Mucosa of stomach (tissue), 1 donor: ENCODE results near the gene MANBA.

Experiments
- H3K27me3 ChIP-seq: one replicate; pipeline ENCODE4 v1.7.0; 2013; ENCODE audit warnings: mild to moderate bottlenecking, low read length; ENCODE audit not compliant: control insufficient read depth, insufficient read depth
- H3K36me3 ChIP-seq: one replicate; pipeline ENCODE4 v1.7.0; 2013; ENCODE audit warnings: low read length; ENCODE audit not compliant: control insufficient read depth, insufficient read depth
- H3K4me1 ChIP-seq: one replicate; pipeline ENCODE4 v1.7.0; 2013; ENCODE audit warnings: mild to moderate bottlenecking, low read length; ENCODE audit not compliant: control insufficient read depth, insufficient read depth
- H3K4me3 ChIP-seq: one replicate; pipeline ENCODE4 v1.7.0; 2013; ENCODE audit warnings: low read length
- H3K9ac ChIP-seq: one replicate; pipeline ENCODE4 v1.7.0; 2013; ENCODE audit warnings: mild to moderate bottlenecking, low read length, moderate library complexity
- H3K9me3 ChIP-seq: one replicate; pipeline ENCODE4 v1.7.0; 2013; ENCODE audit warnings: mild to moderate bottlenecking, low read length, moderate library complexity; ENCODE audit not compliant: control insufficient read depth
- donor health status: Pancreatic carcinoma.

MANBA gene

DNA sequence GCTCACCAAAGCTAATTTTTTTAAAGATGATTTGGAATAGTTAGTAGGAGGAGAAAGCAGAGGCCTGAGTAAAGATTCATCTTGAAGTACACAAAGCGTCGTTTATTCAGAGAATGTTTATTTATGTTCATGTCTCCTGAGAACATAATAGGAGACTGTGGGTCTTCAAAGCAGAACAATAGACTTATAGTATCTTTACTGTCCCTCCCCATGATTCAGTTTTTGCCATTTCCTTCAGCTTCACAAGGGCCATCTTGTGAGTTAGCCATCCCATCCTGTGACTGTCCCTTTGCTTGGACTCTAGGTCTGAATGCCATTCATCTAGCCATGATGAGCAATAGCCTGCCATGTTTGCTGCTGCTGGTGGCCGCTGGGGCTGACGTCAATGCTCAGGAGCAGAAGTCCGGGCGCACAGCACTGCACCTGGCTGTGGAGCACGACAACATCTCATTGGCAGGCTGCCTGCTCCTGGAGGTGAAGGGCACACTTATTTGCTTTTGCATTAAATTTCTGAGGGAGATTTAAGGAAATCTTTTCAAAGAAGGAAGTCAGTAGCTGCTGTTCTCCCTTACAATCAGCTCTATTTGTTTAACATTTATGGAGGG is 153.8 kb downstream of the MANBA start:
- H3K36me3 ChIP-seq: peaks cover 11% of the 10 kb centered on the region

DNA sequence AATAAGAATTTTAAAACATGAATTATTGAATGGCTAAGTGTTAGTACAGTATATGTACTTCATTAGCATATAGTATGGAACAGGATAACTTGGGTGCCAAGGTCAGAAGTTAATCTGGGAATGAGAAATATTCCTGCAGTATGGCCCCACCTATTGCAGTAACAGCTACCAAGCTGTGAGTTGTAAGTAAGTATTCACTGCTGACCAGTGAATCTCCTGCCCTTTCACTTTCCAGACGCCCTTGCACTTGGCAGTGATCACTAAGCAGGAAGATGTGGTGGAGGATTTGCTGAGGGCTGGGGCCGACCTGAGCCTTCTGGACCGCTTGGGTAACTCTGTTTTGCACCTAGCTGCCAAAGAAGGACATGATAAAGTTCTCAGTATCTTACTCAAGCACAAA is 154.5 kb downstream of the MANBA start:
- Histone ChIP-seq H3K9me3 (no peaks in the 10 kb centered on the region), H3K36me3 (peaks cover 11% of the 10 kb centered on the region), H3K4me3 (no peak overlapping the region), H3K4me1 (no peaks in the 10 kb centered on the region), H3K27me3 (no peaks in the 10 kb centered on the region), H3K9ac (no peak overlapping the region)

More for the DNA sequence above, 153.8 kb downstream of the MANBA start:
- Histone ChIP-seq H3K9me3 (no peaks in the 10 kb centered on the region), H3K27me3 (no peaks in the 10 kb centered on the region), H3K4me3 (no peak overlapping the region), H3K9ac (no peak overlapping the region), H3K4me1 (no peaks in the 10 kb centered on the region)

DNA sequence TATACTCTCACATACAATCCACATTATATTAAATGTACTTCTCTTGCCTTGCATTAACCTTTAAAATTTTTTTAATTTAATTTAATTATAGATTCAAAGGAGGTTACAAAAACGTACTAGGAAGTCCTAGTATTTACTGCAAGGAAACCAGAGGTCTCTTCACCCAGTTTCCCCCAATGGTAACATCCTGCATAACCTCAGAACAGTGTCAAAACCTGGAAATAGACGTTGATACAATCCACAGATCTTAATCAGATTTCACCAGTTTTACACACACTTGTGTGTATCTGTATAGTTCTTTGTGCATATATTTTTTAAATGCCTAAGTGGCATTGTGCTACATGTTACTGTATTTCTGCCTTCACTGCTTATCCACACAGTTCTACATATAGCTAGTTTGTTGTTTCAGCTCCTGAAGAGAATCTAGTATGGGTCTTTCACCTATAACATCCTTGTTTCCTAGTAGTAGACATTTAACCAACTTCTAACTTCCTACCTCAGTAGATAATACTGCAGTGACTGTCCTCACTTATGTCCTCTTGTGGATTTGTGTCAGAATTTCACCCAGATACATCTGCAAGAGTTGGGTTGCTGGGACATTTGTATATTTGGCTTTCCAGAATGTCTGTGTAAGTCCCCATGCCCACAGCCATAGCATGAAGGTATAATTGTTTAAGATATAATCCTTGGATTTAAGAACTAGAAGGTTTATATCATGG is 156.4 kb downstream of the MANBA start:
- H3K4me1 ChIP-seq: no peaks in the 10 kb centered on the region
- H3K27me3 ChIP-seq: no peaks in the 10 kb centered on the region
- H3K4me3 ChIP-seq: no peak overlapping the region
- no peak overlapping the region for H3K9ac ChIP-seq
- no peaks in the 10 kb centered on the region for H3K9me3 ChIP-seq
- H3K36me3 ChIP-seq: peaks cover 15% of the 10 kb centered on the region

DNA sequence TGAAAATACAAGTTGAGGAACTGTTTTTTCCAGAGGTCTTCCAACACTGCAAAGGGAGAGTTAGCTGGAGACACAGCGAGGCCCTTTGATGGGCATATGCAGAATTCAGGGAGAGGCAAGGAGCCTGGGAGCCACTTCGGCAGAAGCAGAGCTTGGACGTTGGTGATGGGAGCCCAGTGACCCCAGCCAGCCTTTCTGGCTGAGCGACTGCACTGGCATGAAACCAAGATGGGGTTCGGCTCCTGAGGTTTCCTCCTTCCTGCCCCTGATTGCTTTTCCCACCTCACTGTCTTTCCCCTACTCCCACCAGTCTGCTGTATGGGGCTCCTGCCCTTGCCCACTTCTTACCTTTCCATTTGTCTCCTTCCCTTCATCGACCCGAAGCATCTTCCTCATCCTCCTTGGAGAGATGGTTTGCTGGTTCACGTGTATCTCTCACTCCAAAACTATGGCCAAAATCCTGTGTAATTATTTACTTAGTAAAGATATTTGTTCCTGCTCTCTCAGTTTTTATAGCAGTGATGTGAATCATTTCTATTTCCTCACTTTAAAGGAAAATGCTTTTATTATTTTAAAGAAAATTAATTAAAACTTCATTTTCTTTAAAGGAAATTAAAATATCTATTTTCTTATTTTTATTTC is 159.1 kb downstream of the MANBA start:
- H3K9me3 ChIP-seq: no peaks in the 10 kb centered on the region
- H3K36me3 ChIP-seq: peaks cover 7% of the 10 kb centered on the region
- no peak overlapping the region for H3K9ac ChIP-seq
- H3K4me1 ChIP-seq: no peaks in the 10 kb centered on the region
- no peak overlapping the region for H3K4me3 ChIP-seq
- H3K27me3 ChIP-seq: no peaks in the 10 kb centered on the region

DNA sequence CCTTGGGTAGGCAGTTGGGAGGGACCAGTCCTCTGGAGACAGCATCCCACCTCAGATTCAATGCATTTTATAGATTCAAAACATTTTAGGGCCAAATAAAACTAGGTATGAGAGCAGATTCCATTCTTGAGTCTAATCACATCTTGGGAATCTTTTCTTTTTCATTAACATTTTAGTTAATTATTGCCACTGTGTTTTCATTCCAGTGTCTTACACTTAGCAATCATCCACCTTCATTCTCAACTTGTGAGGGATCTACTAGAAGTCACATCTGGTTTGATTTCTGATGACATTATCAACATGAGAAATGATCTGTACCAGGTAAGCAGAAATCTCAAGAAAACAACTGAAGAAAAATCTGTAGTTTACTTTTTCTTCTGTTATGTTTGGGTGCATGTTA is 160.1 kb downstream of the MANBA start:
- no peak overlapping the region for H3K4me3 ChIP-seq
- no peak overlapping the region for H3K9ac ChIP-seq
- H3K4me1 ChIP-seq: no peaks in the 10 kb centered on the region
- H3K9me3 ChIP-seq: no peaks in the 10 kb centered on the region
- H3K27me3 ChIP-seq: no peaks in the 10 kb centered on the region
- peaks cover 10% of the 10 kb centered on the region for H3K36me3 ChIP-seq

DNA sequence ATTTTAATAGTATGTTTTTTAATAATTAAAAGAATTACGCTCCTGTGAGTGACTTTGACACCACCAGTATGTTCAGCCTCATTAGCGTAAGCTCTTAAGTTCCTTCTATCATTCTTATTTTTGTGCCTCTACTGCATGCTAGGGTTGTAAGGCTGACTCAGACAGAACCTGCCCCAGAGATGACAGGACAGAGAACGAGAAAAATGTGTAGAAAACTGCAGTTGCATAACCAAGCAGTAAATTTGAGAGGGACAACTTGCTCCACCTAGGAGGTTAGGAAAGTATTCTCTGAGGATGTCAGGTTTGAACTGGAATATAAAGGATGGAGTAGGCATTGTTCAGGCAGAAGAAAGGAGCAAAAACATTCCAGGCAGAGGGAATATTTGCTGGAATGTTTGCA is 160.9 kb downstream of the MANBA start:
- no peaks in the 10 kb centered on the region for H3K9me3 ChIP-seq
- H3K36me3 ChIP-seq: peaks cover 10% of the 10 kb centered on the region
- no peak overlapping the region for H3K4me3 ChIP-seq
- H3K4me1 ChIP-seq: no peaks in the 10 kb centered on the region
- no peaks in the 10 kb centered on the region for H3K27me3 ChIP-seq
- H3K9ac ChIP-seq: no peak overlapping the region

DNA sequence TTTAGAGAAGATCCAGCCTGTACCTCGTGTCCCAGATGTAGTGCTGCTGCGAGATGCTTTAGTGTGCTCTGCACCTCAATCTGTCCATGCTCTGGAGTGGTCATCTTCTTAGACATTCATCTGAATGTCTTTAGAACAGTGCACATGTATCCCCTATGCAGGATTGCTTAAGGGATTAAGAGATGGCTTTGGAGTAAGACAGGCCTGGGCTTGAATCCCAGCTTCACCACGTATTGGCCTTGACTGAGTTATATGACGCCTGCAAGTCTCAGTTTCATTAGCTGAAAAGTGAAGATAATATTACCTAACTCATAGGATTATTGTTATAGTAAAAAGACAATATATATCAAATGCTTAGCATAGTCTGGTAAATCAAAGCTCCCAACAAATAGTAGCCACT is 161.3 kb downstream of the MANBA start:
- H3K36me3 ChIP-seq: peaks cover 10% of the 10 kb centered on the region
- no peak overlapping the region for H3K4me3 ChIP-seq
- H3K4me1 ChIP-seq: no peaks in the 10 kb centered on the region
- no peaks in the 10 kb centered on the region for H3K9me3 ChIP-seq
- H3K27me3 ChIP-seq: no peaks in the 10 kb centered on the region
- no peak overlapping the region for H3K9ac ChIP-seq

DNA sequence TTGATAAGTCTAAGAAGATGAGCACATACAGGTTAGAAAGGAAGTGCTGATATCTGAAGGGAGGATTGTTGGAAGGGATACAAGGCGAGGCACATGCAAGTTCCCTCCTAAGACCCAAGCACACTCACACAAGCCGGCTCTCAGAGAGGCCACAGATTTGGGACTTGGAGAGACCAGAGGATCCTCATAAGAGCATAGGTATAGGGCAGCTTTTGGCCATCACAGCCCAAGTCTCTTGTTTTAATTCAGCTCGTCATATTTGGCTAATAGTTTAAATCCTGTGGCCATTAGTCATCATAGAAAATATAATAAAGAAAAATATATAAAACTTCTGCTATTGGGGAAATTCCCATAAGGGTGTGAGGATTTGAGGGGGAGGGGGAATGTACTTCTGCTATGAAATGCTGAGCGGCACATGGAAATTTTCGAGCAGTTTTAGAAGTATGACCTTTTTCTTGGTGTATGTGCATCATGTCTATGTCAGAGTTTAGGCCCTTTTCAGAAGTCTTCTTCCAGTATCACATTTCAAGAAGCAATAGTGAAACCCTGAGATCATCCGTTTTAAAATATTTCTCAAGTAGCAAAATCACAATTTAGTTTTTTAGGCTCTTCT is 161.9 kb downstream of the MANBA start:
- H3K36me3 ChIP-seq: peaks cover 10% of the 10 kb centered on the region

DNA sequence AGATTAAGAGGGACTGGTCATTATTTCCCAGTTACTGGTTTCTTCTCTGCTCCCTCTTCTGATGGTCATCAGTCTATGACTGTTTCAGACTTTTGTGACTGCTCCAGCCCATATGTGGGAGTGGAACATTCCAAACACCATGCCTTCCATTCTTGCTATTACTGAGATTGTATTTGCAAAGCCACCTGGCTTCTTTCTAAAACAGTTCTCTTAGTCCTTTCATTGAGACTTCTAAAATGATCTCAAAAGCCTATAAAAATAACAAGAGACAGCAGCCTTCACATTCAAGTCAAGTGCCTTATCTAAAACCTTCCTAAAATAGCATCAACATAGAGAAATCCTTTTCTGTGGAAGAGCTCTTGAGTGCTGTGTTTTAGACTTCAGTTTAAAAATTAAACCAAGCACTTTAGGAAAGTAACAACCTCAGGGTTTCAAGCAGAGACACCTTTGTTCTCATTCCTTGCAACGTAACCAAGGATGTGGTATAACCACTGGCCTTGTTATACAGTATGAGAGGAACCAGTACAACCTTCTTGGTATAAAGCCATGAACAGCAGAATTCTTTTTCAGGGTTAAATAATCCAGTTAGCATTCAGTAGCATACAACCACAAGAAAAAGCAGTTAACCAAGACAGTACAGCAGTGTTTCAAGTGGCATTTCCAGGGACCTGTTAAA is 162.5 kb downstream of the MANBA start:
- Histone ChIP-seq H3K4me1 (no peaks in the 10 kb centered on the region), H3K4me3 (no peak overlapping the region), H3K9me3 (no peaks in the 10 kb centered on the region), H3K9ac (no peak overlapping the region), H3K27me3 (no peaks in the 10 kb centered on the region), H3K36me3 (peaks cover 10% of the 10 kb centered on the region)

More for the DNA sequence above, 161.9 kb downstream of the MANBA start:
- H3K9ac ChIP-seq: no peak overlapping the region
- H3K4me3 ChIP-seq: no peak overlapping the region
- H3K27me3 ChIP-seq: no peaks in the 10 kb centered on the region
- H3K4me1 ChIP-seq: no peaks in the 10 kb centered on the region
- H3K9me3 ChIP-seq: no peaks in the 10 kb centered on the region

DNA sequence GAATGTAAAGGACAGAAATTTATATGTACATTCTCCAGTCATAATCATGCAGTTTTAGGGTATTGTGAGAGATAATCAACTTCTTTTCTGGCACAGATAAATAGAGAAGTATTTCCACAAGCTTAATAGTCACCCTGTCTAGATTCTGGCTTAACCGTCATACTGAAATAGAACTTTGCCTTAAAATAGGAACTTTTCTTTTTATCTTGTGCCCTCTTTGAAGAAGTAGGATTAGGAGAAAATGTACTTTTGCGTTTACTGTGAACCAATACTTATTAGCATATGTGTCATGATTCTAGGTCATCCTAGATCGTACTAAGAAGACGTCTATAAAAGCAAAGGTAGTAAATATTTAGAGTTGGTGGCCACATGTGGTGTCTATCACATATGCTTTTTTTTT is 164.2 kb downstream of the MANBA start:
- no peak overlapping the region for H3K9ac ChIP-seq
- no peaks in the 10 kb centered on the region for H3K4me1 ChIP-seq
- no peaks in the 10 kb centered on the region for H3K27me3 ChIP-seq

DNA sequence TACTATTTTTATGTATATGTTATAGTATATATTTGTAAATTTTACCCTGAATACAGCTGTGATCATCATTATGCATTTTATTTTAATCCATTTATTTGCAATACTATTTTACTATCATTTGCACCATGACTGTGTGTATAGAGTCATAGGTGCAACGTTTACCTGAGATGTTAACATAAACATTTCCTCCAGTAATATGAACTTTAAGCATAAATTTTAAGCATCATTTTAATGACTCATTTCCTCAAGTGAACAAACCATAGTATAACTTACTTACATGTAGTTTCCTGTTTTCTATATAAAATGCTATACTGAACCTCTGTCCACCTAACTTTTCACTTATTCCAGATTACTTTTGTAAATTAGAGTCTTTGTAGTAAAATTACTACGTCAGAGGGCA is 166.8 kb downstream of the MANBA start:
- H3K9ac ChIP-seq: no peak overlapping the region
- H3K36me3 ChIP-seq: peaks cover 3% of the 10 kb centered on the region
- H3K4me3 ChIP-seq: no peak overlapping the region
- H3K9me3 ChIP-seq: no peaks in the 10 kb centered on the region
- no peaks in the 10 kb centered on the region for H3K27me3 ChIP-seq
- no peaks in the 10 kb centered on the region for H3K4me1 ChIP-seq

More for the DNA sequence above, 164.2 kb downstream of the MANBA start:
- peaks cover 10% of the 10 kb centered on the region for H3K36me3 ChIP-seq
- H3K9me3 ChIP-seq: no peaks in the 10 kb centered on the region
- H3K4me3 ChIP-seq: no peak overlapping the region

DNA sequence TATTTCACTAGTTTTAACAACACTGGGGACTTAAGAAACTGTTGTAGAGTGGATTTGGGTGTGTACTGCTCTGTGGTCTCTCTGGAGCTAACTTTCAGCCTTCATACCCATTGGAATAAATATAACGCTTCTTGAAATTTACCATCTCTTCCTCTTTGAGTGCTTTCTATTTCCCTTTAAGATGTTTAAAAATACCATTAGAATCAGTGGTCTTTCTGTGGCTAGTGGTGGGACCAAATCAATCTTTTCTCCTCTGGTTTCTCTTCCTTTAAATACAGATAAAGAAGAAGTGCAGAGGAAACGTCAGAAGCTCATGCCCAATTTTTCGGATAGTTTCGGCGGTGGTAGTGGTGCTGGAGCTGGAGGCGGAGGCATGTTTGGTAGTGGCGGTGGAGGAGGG is 167.6 kb downstream of the MANBA start:
- H3K4me1 ChIP-seq: no peaks in the 10 kb centered on the region
- H3K36me3 ChIP-seq: peaks cover 3% of the 10 kb centered on the region
- H3K27me3 ChIP-seq: no peaks in the 10 kb centered on the region
- no peak overlapping the region for H3K9ac ChIP-seq
- no peaks in the 10 kb centered on the region for H3K9me3 ChIP-seq
- H3K4me3 ChIP-seq: no peak overlapping the region
